Measurements from ENCODE around the gene PLP2.

The PLP2 gene

DNA sequence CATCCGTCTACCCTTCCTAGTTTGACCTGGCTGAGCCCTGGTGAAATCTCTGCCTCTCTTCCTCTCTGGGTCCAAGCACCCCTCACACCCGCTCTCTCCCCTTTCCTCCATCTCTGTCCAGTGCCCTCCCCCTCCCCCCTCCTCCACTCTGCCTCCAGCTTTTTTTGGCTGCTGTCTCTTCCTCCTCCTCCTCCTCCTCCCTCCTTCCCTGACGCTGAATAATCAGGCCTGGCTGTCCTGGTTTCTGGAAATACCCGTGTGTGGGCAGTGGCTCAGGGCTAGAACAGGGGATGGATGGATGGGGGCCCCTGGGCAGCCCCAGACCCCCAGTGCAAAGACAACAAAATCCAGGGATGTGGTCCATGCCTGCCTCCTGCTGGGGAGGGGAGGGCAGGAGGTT is 33.0 kb downstream of the PLP2 start:
- no peak overlapping the region for H3K4me3 ChIP-seq (ENCODE audit: low read depth, low read length)
- no peak for TF ChIP-seq CTCF (IDR thresholded peaks at IDR 0.05; ENCODE audit: borderline replicate concordance, insufficient read depth, low read depth, low read length)

- no peak for TF ChIP-seq CTCF (IDR thresholded peaks at IDR 0.05; ENCODE audit: borderline replicate concordance, insufficient read depth, low read depth, low read length)
- H3K4me3 ChIP-seq (ENCODE audit: low read depth, low read length), result no peak overlapping the region
Measured at GRCh38 chrX:49205443-49205842, 33.7 kb downstream of the PLP2 start.

- H3K4me3 ChIP-seq (ENCODE audit: low read depth, low read length), result no peak overlapping the region
- no peak for TF ChIP-seq CTCF (IDR thresholded peaks at IDR 0.05; ENCODE audit: borderline replicate concordance, insufficient read depth, low read depth, low read length)
Measured at GRCh38 chrX:49206543-49206942, 34.8 kb downstream of the PLP2 start.

- TF ChIP-seq CTCF (IDR thresholded peaks at IDR 0.05; ENCODE audit: borderline replicate concordance, insufficient read depth, low read depth, low read length), result no peak
- no peak overlapping the region for H3K4me3 ChIP-seq (ENCODE audit: low read depth, low read length)
Measured at GRCh38 chrX:49208399-49208798, 36.7 kb downstream of the PLP2 start.

DNA sequence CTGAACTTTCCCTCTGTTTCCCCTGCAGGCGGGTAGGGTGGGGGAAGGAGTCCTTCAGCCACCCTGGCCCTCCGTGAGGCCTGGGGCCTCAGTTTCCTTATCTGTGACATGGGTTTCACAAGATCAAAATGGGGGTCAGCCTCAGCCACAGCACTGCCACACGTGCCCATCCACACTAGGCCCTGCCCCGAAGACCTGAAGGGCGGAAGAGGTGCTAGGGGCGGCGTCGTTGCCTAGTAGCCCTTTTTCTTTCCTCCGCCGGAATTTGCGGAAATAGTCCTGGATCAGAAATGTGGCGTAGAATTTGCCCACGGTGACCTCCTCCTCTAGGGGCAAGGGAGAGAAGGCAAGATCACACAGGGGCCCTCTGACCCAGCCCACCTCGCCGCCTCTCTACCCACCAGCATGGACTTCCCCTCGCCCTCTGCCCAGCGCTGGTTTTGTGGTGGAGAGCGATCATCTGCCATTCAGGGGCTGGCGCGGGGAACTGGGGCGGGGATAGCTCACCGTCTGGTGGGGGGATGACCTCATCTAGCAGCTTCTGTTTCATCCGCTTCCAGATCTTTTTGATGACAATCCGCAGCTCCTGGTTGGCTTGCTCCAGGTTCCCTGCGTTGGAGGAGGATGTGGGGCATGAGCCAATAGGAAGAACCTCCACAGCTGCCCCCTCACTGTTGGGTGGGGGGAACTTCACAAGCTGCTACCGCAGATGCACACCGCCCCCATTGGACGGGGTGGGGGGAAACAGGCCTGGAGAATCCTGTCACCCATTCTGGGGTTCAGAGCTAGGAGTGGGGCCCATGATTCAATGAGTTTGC is 37.9 kb downstream of the PLP2 start:
- TF ChIP-seq CTCF (IDR thresholded peaks at IDR 0.05; ENCODE audit: borderline replicate concordance, insufficient read depth, low read depth, low read length), result no peak

DNA sequence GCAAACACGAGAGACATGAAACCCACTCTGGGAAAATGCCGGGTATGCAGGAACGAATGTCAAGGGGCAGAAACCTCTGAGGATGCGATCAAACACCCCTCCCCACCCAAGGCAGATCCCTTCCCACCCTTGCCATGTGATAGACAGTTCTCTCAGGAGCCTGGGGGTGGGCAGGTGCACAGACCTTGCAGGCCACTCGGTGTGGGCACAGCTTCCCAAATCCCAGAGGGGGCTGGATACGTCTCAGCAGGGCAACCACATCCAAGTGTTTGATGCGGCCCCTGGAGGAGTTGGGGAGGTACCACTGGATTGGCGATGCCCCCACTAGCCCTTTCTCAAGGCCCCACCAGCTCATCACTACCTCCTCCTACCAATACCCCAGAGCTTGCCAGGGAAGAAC is 38.7 kb downstream of the PLP2 start:
- TF ChIP-seq CTCF (IDR thresholded peaks at IDR 0.05; ENCODE audit: borderline replicate concordance, insufficient read depth, low read depth, low read length), result no peak
- H3K4me3 ChIP-seq (ENCODE audit: low read depth, low read length), result no peak overlapping the region

More for the DNA sequence above, 37.9 kb downstream of the PLP2 start:
- H3K4me3 ChIP-seq (ENCODE audit: low read depth, low read length), result no peak overlapping the region

DNA sequence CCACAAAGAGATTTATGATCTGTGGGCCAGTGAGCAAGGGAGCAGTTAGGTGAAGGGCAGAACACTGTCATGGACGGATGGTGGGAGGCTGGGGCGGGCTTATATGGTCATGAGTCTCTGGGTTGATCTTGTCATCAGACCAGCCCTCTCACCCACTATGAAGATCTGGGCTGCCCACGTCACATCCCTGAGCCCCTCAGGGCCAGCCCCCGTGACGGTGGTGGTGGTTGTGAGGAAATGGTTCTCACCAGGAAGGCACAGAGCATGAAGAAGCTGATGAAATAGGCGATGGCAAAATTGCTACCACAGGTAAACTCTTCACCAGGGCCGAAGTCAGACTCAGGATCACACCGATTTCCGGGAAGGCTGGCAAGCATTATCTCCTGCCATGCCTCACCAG is 39.4 kb downstream of the PLP2 start:
- no peak for TF ChIP-seq CTCF (IDR thresholded peaks at IDR 0.05; ENCODE audit: borderline replicate concordance, insufficient read depth, low read depth, low read length)
- H3K4me3 ChIP-seq (ENCODE audit: low read depth, low read length), result no peak overlapping the region

Data from GM12875 (cell line).